ENCODE results near the gene TNFAIP8L3.
"Not testable (repeated sequence)": the region's sequence is repeated elsewhere in the genome, so short reads cannot be mapped to it uniquely, and the experiment has no call there.

The TNFAIP8L3 gene

DNA sequence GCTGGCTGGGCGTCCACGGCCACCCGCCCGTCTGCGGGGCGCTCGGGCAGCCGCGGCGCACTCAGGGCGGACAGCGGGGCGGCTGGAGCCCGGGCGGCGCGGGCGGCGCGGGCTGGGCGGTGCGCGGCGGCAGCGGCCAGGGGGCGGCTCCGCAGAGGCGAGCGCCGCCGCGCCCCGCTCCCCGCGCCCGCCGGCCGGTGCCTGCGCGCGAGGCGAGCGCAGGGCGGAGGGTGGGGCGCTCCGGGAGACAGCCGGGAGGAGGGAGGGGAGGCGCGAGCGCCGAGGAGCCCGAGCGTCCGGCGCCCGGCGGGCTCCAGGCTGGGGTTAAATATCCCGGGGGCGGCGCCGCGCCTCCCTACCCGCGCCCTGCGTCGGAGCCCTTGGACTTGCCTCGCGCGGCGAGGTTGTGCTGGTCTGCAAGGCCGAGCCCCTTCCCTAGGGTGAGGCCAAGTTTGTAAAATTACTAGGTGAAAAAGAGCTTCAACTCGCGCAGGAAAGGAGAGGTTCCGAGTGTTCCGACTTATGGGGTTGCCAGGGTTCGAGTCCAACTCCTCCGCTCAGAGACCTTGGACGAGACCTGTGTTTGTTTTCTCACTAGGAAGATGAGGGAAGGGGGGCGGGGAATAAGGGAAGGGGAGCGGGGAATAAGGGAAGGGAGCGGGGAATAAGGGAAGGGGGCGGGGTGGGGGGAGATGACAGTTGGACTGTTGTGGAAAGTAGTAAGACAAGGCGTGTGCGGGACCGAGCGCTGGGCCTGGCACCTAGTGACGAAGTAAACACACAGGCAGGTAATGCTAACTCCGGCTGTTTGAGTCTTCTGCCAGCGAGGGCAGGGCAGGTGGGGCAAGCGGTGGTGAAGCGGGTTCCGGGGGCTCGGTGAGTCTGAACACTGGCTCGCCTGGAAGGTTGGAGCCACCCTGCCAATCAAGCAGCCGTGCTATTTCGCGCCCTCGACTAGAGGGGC lies at the start of gene TNFAIP8L3:
Gene TNFAIP8L3, minus strand, starts transcription at position 301 of the 964 bp plus-strand sequence. CDS start 311 bp downstream, outside the sequence.
- DNase-seq: no peak

- DNase-seq: no peak
These were observed 49.4 kb upstream of the TNFAIP8L3 start for GRCh38 chr15:51144021-51144532.

- not testable (repeated sequence) for DNase-seq
These were observed 45.6 kb upstream of the TNFAIP8L3 start for GRCh38 chr15:51140347-51140746.

- no peak for DNase-seq
These were observed 44.4 kb upstream of the TNFAIP8L3 start for GRCh38 chr15:51139091-51139490.

DNA sequence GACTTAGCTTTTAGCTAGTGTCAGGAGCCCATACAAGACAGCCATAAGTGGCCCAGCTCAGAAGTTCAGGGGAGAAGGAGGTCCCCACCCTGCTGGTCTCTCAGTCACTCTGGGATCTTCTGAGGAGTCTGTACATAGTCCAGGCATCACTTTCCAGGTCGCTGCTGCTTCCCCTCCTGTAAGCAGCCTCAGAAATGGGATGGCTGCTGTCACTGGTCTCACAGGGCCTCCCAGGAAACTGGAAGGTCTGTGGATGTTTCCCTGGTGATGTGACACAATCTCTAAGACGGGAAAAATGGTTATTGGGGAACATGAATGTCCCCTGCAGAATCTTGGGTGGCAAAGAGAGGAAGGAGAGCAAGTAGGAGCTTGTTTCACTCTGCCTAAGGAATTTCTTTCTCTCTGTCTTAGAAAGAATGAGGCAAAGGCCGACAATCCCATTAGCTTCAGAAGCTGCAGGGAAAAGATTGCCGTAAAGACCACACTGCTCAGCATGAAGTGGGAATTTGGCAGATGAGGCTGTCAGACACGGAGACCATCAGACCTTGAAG lies 43.2 kb upstream of the TNFAIP8L3 start:
- DNase-seq: no peak

- no peak for DNase-seq
These were observed 42.3 kb upstream of the TNFAIP8L3 start for GRCh38 chr15:51137024-51137423.

GRCh38 chr15:51135276-51135675 lies 40.6 kb upstream of the TNFAIP8L3 start:
- no peak for DNase-seq

DNA sequence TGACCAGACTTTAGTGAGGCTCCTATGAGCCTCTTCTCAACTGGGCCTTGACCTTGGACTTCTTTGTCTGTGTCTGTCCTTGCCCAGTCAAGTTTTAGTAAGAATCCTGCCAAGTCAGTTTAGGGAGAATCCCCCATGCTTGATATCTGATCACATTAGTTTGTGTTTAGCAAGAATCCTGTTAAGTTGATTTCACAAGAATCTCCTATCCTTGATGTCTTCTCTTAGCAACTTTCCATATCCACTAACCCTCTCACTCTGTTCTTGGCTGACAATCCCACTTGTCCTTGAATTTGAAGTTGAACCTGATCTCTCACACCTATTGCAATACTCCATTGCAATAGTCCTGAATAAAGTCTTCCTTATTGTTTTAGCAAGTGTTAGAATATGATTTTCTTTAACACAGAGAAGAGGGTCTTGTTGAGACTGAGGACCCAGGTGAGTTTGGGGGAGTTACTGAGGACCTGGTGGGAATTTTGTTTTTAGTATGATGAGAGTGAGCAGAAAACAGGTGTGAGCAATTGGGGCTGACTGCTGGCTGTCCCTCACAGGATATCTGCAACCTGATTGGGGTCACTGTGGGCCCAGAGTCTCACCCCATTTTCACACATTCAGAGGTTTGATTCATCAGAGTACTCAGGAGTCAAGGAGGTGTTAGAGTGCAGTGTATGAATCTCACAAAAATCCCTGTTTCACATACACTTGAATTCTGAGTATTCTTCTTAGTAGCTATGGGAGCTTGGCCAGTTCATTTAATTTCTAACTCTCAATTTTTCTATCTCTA lies 39.9 kb upstream of the TNFAIP8L3 start:
- no peak for DNase-seq

GRCh38 chr15:51133140-51133765 lies 38.5 kb upstream of the TNFAIP8L3 start:
- DNase-seq: no peak

DNA sequence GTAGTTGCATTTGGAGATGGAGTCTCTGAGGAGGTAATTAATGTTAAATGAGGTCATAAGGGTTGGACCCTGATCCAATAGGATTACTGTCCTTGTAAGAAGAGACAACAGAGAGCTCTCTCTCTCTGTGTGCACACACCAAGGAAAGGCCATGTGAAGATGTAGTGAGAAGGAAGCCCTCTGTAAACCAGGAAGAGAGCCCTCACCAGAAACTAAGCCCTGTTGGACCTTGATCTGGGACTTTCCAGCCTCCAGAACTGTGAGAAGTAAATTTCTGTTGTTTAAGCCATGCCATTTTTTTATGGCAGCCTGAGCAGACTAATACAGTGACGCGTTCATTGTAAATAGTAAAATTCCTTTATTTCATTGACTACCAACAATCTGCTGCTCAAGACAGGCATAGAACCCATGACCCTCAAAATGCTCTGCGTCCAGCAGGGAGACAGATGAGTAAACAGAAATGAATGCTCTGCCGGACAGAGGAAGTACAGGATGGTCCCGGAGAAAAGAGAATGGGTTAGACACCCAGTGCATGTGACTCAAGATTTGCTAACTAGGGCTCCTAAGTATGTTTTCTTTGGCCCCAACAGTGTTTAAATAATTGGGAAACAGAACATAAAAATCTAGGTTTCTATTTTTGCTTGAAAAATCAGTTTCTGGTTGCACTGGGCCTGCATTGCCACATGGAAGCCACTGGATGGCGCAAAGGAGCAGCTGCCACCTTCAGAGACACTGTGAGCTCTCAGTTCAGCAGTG lies 37.9 kb upstream of the TNFAIP8L3 start:
- DNase-seq: peak; percentile 37

DNA sequence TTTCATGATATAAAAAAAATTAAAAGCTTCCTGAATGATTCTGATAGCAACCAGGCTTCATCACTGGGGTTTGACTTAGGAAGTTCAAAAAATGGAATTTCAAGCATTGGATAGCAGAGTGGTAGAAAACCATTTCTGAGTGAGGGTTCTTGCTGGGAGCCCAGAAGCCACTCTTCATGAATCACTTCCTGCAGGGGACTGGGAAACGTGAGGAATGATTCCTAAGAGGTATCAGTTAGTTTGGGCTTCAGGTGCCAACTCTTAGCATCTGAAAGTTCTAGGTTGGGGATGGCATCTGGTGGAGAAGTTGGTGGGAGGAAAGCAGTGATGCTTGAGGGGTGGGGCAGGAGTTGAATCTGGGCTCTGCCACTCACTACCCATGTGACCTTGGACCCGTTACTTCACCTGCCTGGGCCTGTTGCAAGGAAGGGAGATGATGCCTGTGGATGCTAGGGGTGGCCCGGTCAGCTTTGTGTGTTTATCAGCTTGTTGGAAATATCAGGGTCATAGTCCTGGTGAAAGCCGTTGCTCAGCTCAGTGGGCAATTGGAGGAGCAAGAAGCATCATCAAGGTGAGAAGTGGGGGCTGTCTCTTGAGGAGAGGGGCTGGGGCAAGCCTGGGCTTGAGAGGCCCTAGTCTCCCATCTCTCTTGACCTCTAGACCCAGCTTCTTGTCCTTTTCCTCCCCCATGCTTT lies 37.0 kb upstream of the TNFAIP8L3 start:
- DNase-seq: no peak

- no peak for DNase-seq
These were observed 35.6 kb upstream of the TNFAIP8L3 start for GRCh38 chr15:51130344-51130743.

DNA sequence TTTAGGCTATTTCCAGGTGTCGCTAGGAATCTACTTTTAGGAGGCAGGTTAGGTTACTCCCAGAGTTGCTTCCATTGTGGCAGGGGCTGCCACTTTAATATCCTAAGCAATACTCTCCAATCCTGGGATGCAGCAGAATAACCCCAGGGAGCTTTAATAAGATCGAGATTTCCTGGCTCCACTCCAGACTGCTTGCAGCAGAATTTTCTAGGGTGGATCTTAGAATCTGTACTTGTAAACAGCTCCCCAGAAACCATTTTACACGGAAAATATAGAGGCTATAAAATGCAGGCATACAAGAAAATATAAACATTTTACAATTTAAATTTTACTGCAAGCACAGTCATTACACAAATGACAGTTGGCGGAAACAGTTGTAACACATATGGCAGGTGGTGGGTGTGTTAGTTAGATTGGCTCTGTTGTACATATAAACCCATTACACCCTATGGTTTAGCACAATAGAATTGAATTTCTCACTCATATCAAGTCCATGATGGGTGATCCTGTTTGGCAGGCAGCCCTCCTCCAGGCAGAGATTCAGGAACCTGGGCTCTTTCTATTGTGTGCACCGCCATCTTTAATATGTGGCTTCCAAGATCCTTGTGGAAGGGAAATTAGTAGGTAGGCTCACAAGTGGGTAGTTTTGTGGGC lies 35.0 kb upstream of the TNFAIP8L3 start:
- DNase-seq: no peak

DNA sequence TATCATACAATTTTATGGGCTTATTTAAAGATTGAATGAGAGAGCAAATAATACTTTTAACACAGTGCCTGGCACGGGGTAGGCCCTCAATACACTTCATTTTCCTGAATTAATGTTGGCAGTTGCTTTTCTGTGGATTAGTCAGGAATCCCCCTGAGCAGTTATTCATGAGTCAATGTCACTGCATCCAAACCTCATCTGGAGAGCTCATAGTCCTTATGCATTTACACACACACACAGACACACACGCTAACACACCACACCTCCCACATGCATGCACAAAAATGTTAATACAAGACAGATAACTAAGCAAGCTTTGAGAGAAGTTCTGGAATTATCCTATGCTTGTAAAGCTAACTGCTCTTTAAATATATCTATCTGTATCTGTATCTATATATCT lies 34.0 kb upstream of the TNFAIP8L3 start:
- no peak for DNase-seq

GRCh38 chr15:51126842-51127241 lies 32.1 kb upstream of the TNFAIP8L3 start:
- DNase-seq: no peak

- not testable (repeated sequence) for DNase-seq
These were observed 28.3 kb upstream of the TNFAIP8L3 start for GRCh38 chr15:51123002-51123401.

DNA sequence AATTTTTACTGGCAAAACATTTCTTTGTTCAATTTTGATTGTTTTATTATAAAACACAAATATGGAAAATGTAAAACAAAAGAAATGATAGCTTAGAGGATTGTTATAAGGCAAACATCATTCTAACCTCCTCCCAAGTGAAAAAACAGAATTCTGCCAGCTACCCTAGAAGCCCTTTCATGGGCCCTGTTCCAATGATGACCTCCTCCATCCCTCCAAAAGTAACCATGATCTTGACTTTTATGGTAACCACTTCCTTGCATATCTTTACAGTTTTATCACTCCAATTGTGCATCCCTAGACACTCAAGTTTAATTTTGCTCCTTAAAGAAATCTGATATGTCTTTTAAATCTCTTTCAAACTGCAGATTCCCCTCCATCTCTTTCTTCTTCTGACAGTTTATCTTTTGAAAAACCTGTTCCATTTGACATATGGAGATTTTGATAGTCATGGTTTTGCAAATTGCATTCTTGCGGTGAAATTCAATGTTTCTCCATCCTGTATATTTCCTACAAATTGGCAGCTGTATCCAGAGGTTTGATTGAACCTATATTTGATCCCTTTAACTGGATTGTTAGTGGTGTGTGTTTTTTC lies 27.0 kb upstream of the TNFAIP8L3 start:
- DNase-seq: no peak

GRCh38 chr15:51121118-51121517 lies 26.4 kb upstream of the TNFAIP8L3 start:
- DNase-seq: peak; percentile 27

GRCh38 chr15:51119120-51119519 lies 24.4 kb upstream of the TNFAIP8L3 start:
- DNase-seq: no peak

GRCh38 chr15:51117270-51117669 lies 22.6 kb upstream of the TNFAIP8L3 start:
- no peak for DNase-seq

Data from activated CD4-positive, alpha-beta T cell treated with anti-CD3 and anti-CD28 coated beads for 48 hours (primary cell).